ENCODE results near the gene AKAP11. TPM values are rescaled to one million over a fixed set of nuclear protein-coding genes. Genes with fewer than 3 reads are reported as not detected.

AKAP11 gene
- total RNA-seq, 1 donor, result 55.9 TPM

GRCh38 chr13:42279080-42279479 is 7.1 kb downstream of the AKAP11 start:
- DNase-seq (ENCODE audit: low read depth), result no peak
- no peak overlapping the region for H3K4me3 ChIP-seq (ENCODE audit: low read depth, low read length)
- TF ChIP-seq CTCF (IDR thresholded peaks at IDR 0.05; ENCODE audit: insufficient read depth, low read length), result no peak

GRCh38 chr13:42279986-42280385 is 8.0 kb downstream of the AKAP11 start:
- DNase-seq (ENCODE audit: low read depth), result no peak
- no peak for TF ChIP-seq CTCF (IDR thresholded peaks at IDR 0.05; ENCODE audit: insufficient read depth, low read length)
- no peak overlapping the region for H3K4me3 ChIP-seq (ENCODE audit: low read depth, low read length)

GRCh38 chr13:42280537-42280936 is 8.6 kb downstream of the AKAP11 start:
- no peak for DNase-seq (ENCODE audit: low read depth)
- no peak for TF ChIP-seq CTCF (IDR thresholded peaks at IDR 0.05; ENCODE audit: insufficient read depth, low read length)
- H3K4me3 ChIP-seq (ENCODE audit: low read depth, low read length), result no peak overlapping the region

GRCh38 chr13:42283574-42283973 is 11.6 kb downstream of the AKAP11 start:
- H3K4me3 ChIP-seq (ENCODE audit: low read depth, low read length), result no peak overlapping the region
- no peak for DNase-seq (ENCODE audit: low read depth)
- no peak for TF ChIP-seq CTCF (IDR thresholded peaks at IDR 0.05; ENCODE audit: insufficient read depth, low read length)

GRCh38 chr13:42284068-42284467 is 12.1 kb downstream of the AKAP11 start:
- TF ChIP-seq CTCF (IDR thresholded peaks at IDR 0.05; ENCODE audit: insufficient read depth, low read length), result no peak
- H3K4me3 ChIP-seq (ENCODE audit: low read depth, low read length), result no peak overlapping the region
- DNase-seq (ENCODE audit: low read depth), result no peak

- H3K4me3 ChIP-seq (ENCODE audit: low read depth, low read length), result no peak overlapping the region
- no peak for DNase-seq (ENCODE audit: low read depth)
- no peak for TF ChIP-seq CTCF (IDR thresholded peaks at IDR 0.05; ENCODE audit: insufficient read depth, low read length)
Observed at GRCh38 chr13:42298392-42298791, 26.4 kb downstream of the AKAP11 start.

- no peak for TF ChIP-seq CTCF (IDR thresholded peaks at IDR 0.05; ENCODE audit: insufficient read depth, low read length)
- no peak for DNase-seq (ENCODE audit: low read depth)
- no peak overlapping the region for H3K4me3 ChIP-seq (ENCODE audit: low read depth, low read length)
Observed at GRCh38 chr13:42305503-42305902, 33.6 kb downstream of the AKAP11 start.

All from fibroblast of the aortic adventitia (primary cell).